ENCODE measurements around the gene ACBD5. TPM values are rescaled to one million over a fixed set of nuclear protein-coding genes. Genes with fewer than 3 reads are reported as not detected.
A peak's percentile ranks its signal among the peaks of the same experiment; 100 is the strongest.
"Not testable (repeated sequence)": the region's sequence is repeated elsewhere in the genome, so short reads cannot be mapped to it uniquely, and the experiment has no call there.

ACBD5 gene, protein sequence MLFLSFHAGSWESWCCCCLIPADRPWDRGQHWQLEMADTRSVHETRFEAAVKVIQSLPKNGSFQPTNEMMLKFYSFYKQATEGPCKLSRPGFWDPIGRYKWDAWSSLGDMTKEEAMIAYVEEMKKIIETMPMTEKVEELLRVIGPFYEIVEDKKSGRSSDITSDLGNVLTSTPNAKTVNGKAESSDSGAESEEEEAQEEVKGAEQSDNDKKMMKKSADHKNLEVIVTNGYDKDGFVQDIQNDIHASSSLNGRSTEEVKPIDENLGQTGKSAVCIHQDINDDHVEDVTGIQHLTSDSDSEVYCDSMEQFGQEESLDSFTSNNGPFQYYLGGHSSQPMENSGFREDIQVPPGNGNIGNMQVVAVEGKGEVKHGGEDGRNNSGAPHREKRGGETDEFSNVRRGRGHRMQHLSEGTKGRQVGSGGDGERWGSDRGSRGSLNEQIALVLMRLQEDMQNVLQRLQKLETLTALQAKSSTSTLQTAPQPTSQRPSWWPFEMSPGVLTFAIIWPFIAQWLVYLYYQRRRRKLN
- polyA plus RNA-seq (2013): 14.6 TPM in 2 replicates

DNA sequence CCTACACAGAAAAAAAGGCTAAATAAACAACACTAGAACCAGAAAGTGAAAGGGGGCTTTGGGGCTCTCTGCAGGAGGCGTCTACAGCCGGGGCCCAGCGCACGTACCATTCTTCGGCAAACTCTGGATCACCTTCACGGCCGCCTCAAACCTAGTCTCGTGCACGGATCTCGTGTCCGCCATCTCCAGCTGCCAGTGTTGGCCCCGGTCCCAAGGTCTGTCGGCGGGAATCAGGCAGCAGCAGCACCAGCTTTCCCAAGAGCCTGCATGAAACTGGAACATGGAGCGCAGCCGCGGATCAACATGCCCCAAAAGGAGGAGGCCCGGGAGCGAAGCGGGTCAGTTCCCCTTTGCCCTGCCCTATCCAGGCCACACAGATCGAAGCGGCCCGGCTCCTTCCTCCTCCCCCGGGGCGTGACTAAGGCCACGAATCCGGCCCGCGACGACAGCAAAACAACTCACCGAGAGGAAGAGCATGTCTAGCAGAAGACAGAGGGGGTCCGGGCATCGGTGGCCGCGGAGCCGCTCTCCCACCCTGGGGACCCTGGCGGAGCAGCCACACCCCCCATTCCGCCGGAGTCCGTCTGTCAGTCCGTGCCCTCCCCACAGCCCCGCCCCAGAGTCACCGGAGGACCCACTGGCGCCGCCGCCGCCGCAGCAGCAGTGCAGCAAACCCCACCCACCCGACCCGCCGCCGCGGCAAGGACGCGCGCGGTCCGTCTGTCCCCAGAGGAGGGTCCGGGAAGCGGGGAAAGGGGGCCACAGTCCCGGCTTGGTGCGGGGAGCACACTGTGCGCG, at the start of gene ACBD5:
TSS of gene ACBD5 (minus strand) at position 586 of the 798 bp plus-strand sequence. CDS start at position 477, 109 bp downstream.
- H2BK12ac ChIP-seq (ENCODE audit: low read length): peak within 1 kb of the TSS; percentile 11
- H3K36me3 ChIP-seq (ENCODE audit: control insufficient read depth in 1 of 2, insufficient read depth in 2 of 2, low read length in 2 of 2): peaks cover 0 to 5% of the 10 kb centered on the region in 2 experiments
- WGBS (ENCODE audit: extremely low coverage, insufficient coverage, insufficient read length): no CpG with 5 or more reads among the region's 64 CpGs
- H3K4ac ChIP-seq (ENCODE audit: low read depth, low read length): peak within 1 kb of the TSS; percentile 52
- H3K4me2 ChIP-seq (ENCODE audit: low read length): peak within 1 kb of the TSS; percentile 95
- H3K23ac ChIP-seq (ENCODE audit: low read length): no peak within 1 kb of the TSS
- H3K79me2 ChIP-seq (ENCODE audit: control insufficient read depth, insufficient read depth, low read length, poor library complexity): peaks cover 15% of the 10 kb centered on the region
- no peaks in the 10 kb centered on the region for H3K9me3 ChIP-seq (ENCODE audit: insufficient read depth, low read depth, low read length)
- peaks cover 23% of the 10 kb centered on the region for H3K79me1 ChIP-seq (ENCODE audit: low read length)
- peak within 1 kb of the TSS; percentile 88 for H3K14ac ChIP-seq (ENCODE audit: low read length)
- H2AFZ ChIP-seq (ENCODE audit: insufficient read depth, low read length, poor library complexity): peak within 1 kb of the TSS; percentile 83
- peak within 1 kb of the TSS; percentile 90 for H4K91ac ChIP-seq (ENCODE audit: low read depth, low read length)
- H3K18ac ChIP-seq (ENCODE audit: low read length): peak within 1 kb of the TSS; percentile 71
- H4K12ac ChIP-seq (ENCODE audit: low read depth, low read length): peak within 1 kb of the TSS; percentile 80
- peak within 1 kb of the TSS; percentile 43 for H3K9ac ChIP-seq (ENCODE audit: low read length)
- peak within 1 kb of the TSS; percentile 99 for H3K27ac ChIP-seq (ENCODE audit: low read depth, low read length)
- peak within 1 kb of the TSS; percentile 59 for H2BK120ac ChIP-seq (ENCODE audit: insufficient read depth, low read length, poor library complexity)
- peak within 1 kb of the TSS; percentile 85 for H2BK5ac ChIP-seq (ENCODE audit: low read depth, low read length, poor library complexity)
- H4K8ac ChIP-seq (ENCODE audit: low read depth, low read length): peak within 1 kb of the TSS; percentile 91
- peaks cover 4% of the 10 kb centered on the region in 2 experiments for H3K4me1 ChIP-seq (ENCODE audit: control insufficient read depth in 1 of 2, insufficient read depth in 2 of 2, low read length in 2 of 2)
- H3K4me3 ChIP-seq (ENCODE audit: low read depth, low read length): peak within 1 kb of the TSS; percentile 73
- DNase-seq: peak; percentile 94 to 95
- no peaks in the 10 kb centered on the region for H3K27me3 ChIP-seq (ENCODE audit: insufficient read depth, low read length)
- peak within 1 kb of the TSS; percentile 65 for H2AK5ac ChIP-seq (ENCODE audit: low read length)

GRCh38 chr10:27285093-27285492, 44.5 kb upstream of the ACBD5 start:
- Histone ChIP-seq H3K9me3 (ENCODE audit: insufficient read depth, low read depth, low read length) (no peaks in the 10 kb centered on the region), H3K18ac (ENCODE audit: low read length) (no peak overlapping the region), H3K79me1 (ENCODE audit: low read length) (no peaks in the 10 kb centered on the region), H2BK120ac (ENCODE audit: insufficient read depth, low read length, poor library complexity) (no peak overlapping the region), H3K23ac (ENCODE audit: low read length) (no peak overlapping the region), H3K9ac (ENCODE audit: low read length) (no peak overlapping the region), H4K8ac (ENCODE audit: low read depth, low read length) (no peak overlapping the region), H3K14ac (ENCODE audit: low read length) (no peak overlapping the region), H4K91ac (ENCODE audit: low read depth, low read length) (no peak overlapping the region), H3K27ac (ENCODE audit: low read depth, low read length) (no peak overlapping the region), H2BK12ac (ENCODE audit: low read length) (no peak overlapping the region), H3K4ac (ENCODE audit: low read depth, low read length) (no peak overlapping the region), H3K4me1 (ENCODE audit: control insufficient read depth in 1 of 2, insufficient read depth in 2 of 2, low read length in 2 of 2) (no peaks in the 10 kb centered on the region), H3K36me3 (ENCODE audit: control insufficient read depth in 1 of 2, insufficient read depth in 2 of 2, low read length in 2 of 2) (no peaks in the 10 kb centered on the region), H3K79me2 (ENCODE audit: control insufficient read depth, insufficient read depth, low read length, poor library complexity) (no peaks in the 10 kb centered on the region), H3K4me3 (ENCODE audit: low read depth, low read length) (no peak overlapping the region), H2AFZ (ENCODE audit: insufficient read depth, low read length, poor library complexity) (no peak overlapping the region), H2BK5ac (ENCODE audit: low read depth, low read length, poor library complexity) (no peak overlapping the region), H2AK5ac (ENCODE audit: low read length) (no peak overlapping the region), H3K27me3 (ENCODE audit: insufficient read depth, low read length) (no peaks in the 10 kb centered on the region), H3K4me2 (ENCODE audit: low read length) (no peak overlapping the region), H4K12ac (ENCODE audit: low read depth, low read length) (no peak overlapping the region)
- peak in 1 of 2 donors; percentile 20 for DNase-seq
- no CpG with 5 or more reads among the region's 3 CpGs for WGBS (ENCODE audit: extremely low coverage, insufficient coverage, insufficient read length)

GRCh38 chr10:27276581-27276980, 36.0 kb upstream of the ACBD5 start:
- no peak overlapping the region for H3K14ac ChIP-seq (ENCODE audit: low read length)
- DNase-seq: no peak
- no peak overlapping the region for H4K91ac ChIP-seq (ENCODE audit: low read depth, low read length)
- H3K4ac ChIP-seq (ENCODE audit: low read depth, low read length): no peak overlapping the region
- no peak overlapping the region for H3K4me3 ChIP-seq (ENCODE audit: low read depth, low read length)
- no peak overlapping the region for H2BK120ac ChIP-seq (ENCODE audit: insufficient read depth, low read length, poor library complexity)
- H3K27ac ChIP-seq (ENCODE audit: low read depth, low read length): no peak overlapping the region
- no peak overlapping the region for H2AK5ac ChIP-seq (ENCODE audit: low read length)
- H3K27me3 ChIP-seq (ENCODE audit: insufficient read depth, low read length): no peaks in the 10 kb centered on the region
- no peaks in the 10 kb centered on the region for H3K79me1 ChIP-seq (ENCODE audit: low read length)
- H2BK12ac ChIP-seq (ENCODE audit: low read length): no peak overlapping the region
- no peaks in the 10 kb centered on the region for H3K36me3 ChIP-seq (ENCODE audit: control insufficient read depth in 1 of 2, insufficient read depth in 2 of 2, low read length in 2 of 2)
- H3K79me2 ChIP-seq (ENCODE audit: control insufficient read depth, insufficient read depth, low read length, poor library complexity): no peaks in the 10 kb centered on the region
- no peaks in the 10 kb centered on the region for H3K9me3 ChIP-seq (ENCODE audit: insufficient read depth, low read depth, low read length)
- no peak overlapping the region for H3K4me2 ChIP-seq (ENCODE audit: low read length)
- no peak overlapping the region for H3K23ac ChIP-seq (ENCODE audit: low read length)
- no peak overlapping the region for H2AFZ ChIP-seq (ENCODE audit: insufficient read depth, low read length, poor library complexity)
- H3K18ac ChIP-seq (ENCODE audit: low read length): no peak overlapping the region
- H4K12ac ChIP-seq (ENCODE audit: low read depth, low read length): no peak overlapping the region
- H3K9ac ChIP-seq (ENCODE audit: low read length): no peak overlapping the region
- H2BK5ac ChIP-seq (ENCODE audit: low read depth, low read length, poor library complexity): no peak overlapping the region
- no peaks in the 10 kb centered on the region for H3K4me1 ChIP-seq (ENCODE audit: control insufficient read depth in 1 of 2, insufficient read depth in 2 of 2, low read length in 2 of 2)
- H4K8ac ChIP-seq (ENCODE audit: low read depth, low read length): no peak overlapping the region

DNA sequence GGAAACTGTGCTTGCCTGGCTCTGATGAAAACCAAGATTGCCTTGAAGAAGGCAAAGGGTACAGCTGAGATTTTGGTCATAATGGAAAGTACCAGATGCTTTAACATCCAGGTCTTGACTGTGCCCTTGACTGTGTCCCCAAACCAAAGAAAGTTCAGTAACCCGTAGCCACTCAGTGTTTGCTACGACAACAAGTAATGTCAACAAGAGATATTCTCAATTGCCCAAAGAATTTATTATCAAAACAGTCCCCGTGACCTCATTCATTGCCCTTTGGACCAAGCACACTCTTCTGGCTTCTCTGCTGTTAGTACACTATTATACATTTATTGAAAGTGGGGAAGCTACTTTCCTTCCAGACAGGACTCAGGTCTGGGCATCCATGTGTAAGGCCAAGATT, 25.4 kb upstream of the ACBD5 start:
- H3K9me3 ChIP-seq (ENCODE audit: insufficient read depth, low read depth, low read length); H3K36me3 ChIP-seq (ENCODE audit: control insufficient read depth in 1 of 2, insufficient read depth in 2 of 2, low read length in 2 of 2); H3K9ac ChIP-seq (ENCODE audit: low read length); H2BK12ac ChIP-seq (ENCODE audit: low read length); H3K14ac ChIP-seq (ENCODE audit: low read length); H4K12ac ChIP-seq (ENCODE audit: low read depth, low read length); DNase-seq; H3K4me2 ChIP-seq (ENCODE audit: low read length); H3K4me1 ChIP-seq (ENCODE audit: control insufficient read depth in 1 of 2, insufficient read depth in 2 of 2, low read length in 2 of 2); H3K4ac ChIP-seq (ENCODE audit: low read depth, low read length); H2BK5ac ChIP-seq (ENCODE audit: low read depth, low read length, poor library complexity); H3K79me2 ChIP-seq (ENCODE audit: control insufficient read depth, insufficient read depth, low read length, poor library complexity); H3K4me3 ChIP-seq (ENCODE audit: low read depth, low read length); H2AK5ac ChIP-seq (ENCODE audit: low read length); H3K18ac ChIP-seq (ENCODE audit: low read length); H4K91ac ChIP-seq (ENCODE audit: low read depth, low read length); H4K8ac ChIP-seq (ENCODE audit: low read depth, low read length); H3K79me1 ChIP-seq (ENCODE audit: low read length); H2BK120ac ChIP-seq (ENCODE audit: insufficient read depth, low read length, poor library complexity); H3K27me3 ChIP-seq (ENCODE audit: insufficient read depth, low read length); H3K27ac ChIP-seq (ENCODE audit: low read depth, low read length); H3K23ac ChIP-seq (ENCODE audit: low read length); H2AFZ ChIP-seq (ENCODE audit: insufficient read depth, low read length, poor library complexity): not testable (repeated sequence)
- no CpG with 5 or more reads among the region's 3 CpGs for WGBS (ENCODE audit: extremely low coverage, insufficient coverage, insufficient read length)
